Stimulated activated CD4-positive, alpha-beta T cell treated with anti-CD3 and anti-CD28 coated beads, Interleukin-15, amount 100 ng/mL, for 24 hours (primary cell): ENCODE measurements around the gene ACSL6.

Experiments used
- DNase-seq: peaks from one replicate; pipeline ENCODE4 v3.0.0-alpha.2; 2020

Gene ACSL6

DNA sequence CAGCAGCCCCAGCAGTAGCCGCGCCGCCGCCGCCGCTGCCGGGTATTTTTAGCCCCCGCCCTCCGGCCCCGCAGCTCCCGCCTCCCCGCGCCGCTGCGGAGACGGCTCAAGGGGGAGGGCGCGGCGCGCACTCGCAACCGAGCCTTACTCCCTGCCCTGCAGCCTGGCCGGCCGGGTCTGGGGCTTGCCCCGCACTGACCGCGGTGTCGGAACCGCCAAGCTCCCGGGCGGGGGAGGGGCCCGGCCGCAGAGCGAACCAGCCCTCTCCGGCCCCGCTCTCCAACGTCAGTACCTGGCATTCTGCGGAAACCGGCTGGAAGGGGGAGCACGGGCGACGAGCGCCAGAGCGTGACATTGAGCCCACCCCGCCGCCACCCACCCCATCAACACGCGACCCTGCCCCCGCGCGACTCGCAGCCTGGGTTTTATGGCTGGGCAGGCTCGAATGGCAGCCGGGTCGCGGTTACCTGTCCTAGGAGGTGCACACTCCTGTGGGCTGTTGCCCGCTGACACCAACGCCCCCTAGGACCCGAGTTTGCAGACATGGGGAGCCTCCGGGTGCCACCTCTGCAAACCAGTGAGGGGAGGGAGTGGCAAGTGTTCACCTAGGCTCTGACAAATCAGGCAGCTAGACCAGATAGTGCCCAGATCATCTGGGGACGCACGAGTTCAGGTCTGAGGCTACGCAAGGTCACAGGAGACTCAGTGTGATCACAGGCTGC lies at the start of gene ACSL6:
ACSL6 (minus strand) TSS at position 37 of the 722 bp plus-strand sequence. CDS start 105 bp downstream, outside the sequence.
- peak; percentile 47 for DNase-seq

DNA sequence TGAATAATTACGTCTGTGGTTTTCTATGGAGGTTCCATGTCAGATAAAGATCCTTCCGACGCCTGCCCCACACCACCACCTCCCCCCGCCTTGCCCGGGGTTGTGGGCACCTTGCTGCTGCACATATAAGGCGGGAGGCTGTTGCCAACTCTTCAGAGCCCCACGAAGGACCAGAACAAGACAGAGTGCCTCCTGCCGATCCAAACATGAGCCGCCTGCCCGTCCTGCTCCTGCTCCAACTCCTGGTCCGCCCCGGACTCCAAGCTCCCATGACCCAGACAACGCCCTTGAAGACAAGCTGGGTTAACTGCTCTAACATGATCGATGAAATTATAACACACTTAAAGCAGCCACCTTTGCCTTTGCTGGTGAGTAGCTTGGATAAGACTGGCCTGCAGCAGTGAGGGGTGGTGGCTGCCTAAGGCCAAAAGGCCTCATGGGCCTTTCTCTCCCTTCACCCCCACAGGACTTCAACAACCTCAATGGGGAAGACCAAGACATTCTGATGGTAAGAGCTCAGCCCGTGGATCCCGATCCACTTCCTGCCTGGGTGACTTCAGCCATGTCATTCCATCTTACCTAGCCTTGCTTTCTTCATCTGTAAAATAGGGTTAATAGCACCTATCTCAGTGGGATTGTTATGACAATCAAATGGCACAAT lies 49.2 kb upstream of the ACSL6 start, which contains the start of gene IL3:
IL3 (plus strand) TSS at position 155 of the 661 bp plus-strand sequence; CDS start at position 207, 52 bp downstream.
- DNase-seq = no peak

DNA sequence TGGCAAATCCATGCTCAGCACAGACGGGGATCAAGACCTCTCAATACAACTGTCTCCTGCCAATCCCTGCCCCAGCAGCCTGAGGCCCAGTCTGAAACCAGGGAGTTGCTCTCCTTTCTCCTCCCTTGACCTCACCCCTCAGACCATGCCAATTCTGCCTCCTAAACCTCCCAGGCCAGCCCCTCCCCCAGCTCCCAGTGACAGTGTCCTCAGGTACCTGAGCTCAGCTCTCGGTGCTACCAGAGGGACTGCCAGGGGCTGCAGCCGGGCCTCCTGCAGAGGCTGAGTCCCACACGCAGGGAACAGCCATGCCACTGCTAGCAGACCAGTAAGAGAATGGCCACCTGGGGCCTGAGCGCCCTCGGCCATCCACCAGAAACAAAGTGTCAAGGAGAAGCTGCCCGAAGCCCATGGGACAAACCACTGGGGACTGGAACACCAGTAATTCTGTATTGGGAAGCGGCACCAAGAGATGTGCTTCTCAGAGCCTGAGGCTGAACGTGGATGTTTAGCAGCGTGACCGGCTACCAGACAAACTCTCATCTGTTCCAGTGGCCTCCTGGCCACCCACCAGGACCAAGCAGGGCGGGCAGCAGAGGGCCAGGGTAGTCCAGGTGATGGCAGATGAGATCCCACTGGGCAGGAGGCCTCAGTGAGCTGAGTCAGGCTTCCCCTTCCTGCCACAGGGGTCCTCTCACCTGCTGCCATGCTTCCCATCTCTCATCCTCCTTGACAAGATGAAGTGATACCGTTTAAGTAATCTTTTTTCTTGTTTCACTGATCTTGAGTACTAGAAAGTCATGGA lies 48.4 kb upstream of the ACSL6 start:
- DNase-seq = no peak

DNA sequence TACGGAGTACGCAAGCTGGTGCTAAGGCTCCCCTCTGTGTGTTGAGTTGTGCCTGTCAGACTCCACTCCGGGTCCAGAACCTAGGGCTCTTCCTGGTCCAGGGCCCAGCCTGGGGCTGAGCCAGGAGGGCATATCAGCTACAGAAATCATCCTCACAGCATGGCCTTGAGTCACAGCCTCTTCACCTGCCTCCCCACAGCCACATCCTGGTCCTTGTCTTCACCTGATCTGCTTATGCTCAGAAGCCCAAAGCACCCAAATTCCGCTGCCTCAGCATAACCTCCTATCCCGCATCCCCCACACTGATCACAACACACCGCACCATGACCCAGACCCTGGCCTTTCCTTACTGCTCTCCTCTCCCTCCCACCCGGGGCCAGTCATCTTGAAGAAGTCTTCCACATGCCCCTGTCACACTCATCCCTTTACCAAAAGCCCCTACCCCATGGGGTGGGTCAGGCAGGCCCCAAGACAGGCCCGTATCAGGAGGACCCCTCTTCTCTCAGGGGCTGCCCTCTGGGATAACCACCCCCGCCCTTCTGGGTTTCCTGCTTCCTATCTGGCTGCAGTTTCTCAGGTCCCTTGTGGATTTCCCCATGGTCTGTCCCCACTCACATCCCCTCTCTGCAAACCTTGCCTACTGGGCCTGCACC lies 47.7 kb upstream of the ACSL6 start:
- no peak for DNase-seq

- no peak for DNase-seq
These were observed 47.2 kb upstream of the ACSL6 start for GRCh38 chr5:132058646-132059042.

DNA sequence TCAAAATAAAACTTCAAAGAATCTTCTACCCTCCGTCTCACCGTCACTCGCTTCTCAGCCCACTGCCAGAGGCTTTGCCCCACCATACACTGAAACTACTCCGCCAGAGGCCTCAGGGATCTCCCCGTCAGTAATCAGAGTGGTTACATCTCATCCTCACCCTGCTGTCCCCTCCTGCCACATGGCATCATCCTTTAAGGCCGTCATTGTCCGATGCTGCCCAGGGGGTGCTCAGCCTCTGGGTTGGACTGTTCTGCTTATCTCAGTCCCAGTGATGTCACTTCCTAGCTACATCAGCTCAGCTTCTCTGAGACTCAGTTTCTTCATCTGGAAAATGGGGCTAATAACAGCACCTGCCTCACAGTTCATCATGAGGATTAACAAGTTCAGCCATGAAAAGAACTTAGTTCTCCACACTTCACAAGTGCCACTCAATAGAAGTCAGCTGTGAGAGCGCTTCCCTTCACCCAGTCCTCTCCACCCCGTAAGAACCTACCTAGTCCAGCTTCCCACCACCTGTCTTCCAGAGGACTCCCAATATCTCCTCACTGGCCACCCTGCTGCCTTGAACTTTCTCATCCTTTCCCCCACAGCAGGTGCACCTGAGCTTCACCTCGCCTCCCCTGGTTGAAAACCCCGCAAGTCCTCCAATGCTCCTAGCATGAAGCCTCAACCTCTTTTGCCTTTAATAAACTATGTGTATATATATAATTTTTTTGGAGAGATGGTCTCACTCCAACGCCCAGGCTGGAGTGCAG lies 46.2 kb upstream of the ACSL6 start:
- DNase-seq = no peak

GRCh38 chr5:132056610-132057497 lies 45.4 kb upstream of the ACSL6 start:
- no peak for DNase-seq

- no peak for DNase-seq
These were observed 44.6 kb upstream of the ACSL6 start for GRCh38 chr5:132055808-132056609.

DNA sequence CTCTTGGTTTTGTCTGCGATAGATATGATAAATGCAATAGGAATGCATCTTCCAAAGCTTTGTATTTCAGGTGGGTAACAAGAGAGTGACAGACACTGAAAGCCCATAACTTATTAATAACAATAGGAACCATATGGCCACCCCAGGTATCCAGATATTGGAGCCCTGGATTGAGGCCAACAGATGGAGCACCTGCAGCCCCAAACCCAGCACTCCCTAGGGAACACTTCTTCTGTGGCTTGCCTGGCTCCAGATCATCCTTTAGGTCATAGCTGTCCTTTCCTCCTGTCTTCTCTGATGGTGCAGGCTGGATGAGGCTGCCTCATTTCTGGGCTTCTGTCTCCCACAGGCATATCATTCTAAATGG lies 44.0 kb upstream of the ACSL6 start:
- no peak for DNase-seq

DNA sequence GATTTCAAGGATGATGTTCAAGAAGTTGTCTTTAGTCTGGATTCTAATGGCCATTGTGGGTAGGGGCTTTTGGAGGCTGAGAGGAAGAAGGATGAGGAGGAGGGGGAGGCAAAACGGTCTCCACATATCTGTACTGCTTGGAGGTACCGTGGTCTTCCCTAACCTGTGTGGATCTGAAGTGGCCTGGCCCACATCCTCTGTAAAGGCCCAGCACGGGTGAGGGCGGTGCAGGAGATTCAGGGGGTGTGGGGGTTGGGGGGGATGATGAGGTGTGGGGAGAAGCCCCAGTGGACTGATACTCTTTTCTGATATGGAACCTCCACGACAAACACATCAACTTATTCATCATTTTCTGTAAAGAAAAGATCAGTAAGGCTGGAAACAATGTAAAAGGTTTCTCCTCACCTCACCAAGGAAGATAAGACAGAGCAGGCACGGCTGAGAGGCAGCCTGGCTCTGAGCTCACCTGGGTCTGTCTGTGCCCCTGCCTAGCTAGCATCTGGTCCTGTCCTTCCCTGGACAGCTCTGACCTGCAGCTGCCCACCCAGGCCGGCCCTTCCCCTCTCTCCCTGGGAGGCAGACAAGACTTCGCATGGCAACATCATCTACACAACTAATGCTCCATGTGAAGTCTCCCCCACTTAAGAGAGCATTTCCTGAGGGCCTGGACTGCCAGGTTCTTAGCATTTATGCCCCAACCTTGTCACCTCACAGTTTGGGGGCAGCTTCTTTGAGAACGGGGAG lies 43.4 kb upstream of the ACSL6 start:
- no peak for DNase-seq

DNA sequence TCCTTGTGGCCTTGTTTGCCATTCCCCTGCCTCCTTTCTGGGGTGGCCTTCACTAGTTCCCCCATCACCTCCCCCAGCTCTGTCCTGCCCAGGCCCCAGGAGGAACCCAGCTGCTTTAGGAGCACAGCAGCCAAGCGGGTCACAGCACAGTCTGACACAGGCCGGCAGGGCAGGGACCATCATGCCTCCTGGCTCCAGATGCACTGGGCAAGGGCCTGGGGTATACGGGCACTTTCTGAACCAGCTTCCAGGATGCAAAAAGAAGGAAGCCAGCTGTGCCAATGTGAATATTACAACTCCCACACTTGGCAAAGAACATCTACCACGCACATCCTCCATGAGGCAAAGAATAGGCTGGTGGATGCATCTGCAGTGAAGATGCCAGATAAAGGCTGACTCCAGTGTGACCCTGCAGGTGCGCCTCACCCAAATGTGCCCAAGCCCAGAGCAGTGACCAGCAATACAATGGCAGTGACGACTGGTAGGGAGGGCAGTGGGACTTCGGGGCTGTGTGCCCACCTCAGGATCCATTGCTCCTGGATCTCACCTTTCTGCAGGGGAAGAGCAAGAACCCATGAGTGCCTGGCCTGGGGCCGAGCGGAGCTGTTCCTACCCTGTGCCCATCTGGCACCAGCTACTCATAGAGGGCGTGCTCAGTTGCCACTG lies 42.7 kb upstream of the ACSL6 start:
- no peak for DNase-seq

DNA sequence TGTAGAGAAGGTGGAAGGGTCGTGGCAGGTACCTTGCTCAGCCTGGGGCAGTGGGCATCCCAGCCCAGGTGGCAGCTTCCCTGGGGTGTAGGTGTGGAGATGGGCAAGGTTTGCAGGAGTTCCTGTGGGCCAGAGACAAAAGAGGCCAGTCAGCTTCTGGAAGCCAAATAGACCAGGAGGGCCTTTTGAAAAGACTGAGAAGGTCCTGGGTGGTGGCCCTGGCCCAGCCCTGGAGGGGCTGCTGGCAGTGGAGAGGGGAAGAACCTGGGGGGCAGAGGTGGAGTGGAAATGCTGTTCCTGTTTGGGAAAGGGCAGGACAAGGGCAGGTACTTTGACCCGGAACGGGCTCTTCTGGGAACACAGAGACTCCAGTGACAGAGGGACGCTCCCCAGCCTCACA lies 42.0 kb upstream of the ACSL6 start:
- DNase-seq = no peak

DNA sequence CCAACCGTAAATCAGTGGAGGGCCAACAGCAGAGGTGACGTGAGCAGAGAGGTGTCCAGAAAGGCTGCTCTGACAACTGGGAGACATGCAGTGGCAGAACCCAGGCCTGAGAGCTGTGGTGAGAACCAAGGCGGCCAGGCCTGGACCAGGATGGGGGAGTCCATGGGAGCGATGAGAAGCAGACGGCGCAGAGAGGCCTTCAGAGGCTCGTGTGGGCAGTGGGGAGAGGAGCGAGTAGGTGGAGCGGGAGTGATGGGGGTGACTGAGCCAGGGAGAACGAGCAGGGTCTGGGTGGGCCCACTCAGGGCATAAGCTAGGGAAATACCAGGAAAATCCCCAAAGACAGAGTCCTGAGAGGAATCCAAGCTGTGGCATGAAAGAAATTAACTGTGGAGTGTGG lies 41.1 kb upstream of the ACSL6 start:
- DNase-seq = no peak

DNA sequence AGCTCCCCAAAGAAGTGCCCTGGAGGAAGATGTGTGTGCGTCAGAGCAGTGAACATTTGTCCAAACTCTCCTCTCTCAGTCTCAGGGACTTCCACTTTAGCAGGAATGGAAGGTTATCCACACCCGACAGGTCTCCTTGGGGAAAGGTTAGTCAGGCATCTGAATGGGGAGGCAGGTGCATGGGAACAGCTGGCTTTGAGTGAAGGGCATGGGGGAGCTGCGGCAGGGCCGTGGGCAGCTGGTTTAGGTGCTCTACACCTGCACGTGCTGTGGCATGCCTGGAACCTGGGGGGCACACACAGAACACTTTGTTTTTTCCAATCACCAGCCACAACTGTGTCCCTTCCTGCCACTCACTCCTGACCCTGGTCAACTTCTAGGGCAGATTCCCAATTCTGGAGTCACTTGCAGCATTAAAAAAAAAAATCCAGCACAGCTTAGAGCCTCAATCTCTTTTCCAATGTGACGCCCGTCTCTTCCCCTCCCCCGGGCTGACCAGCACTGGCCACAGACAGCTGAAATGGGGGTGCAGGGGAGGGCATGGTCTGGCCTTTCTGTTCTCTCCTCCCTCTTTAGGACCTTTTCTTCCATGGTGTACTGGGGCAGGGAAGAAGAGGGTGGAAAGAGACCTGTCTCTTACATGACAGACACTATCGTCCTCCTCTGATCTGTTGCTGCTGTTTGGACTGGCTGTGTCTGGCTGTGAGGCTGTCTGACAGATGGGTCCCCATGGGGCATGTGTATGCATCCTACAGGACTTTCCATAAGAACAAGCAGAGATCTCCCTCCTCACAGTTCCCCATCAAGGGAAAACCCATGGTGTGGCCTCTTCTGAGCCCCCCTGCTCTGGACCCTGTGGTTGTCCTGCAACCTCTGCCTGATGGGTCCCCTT lies 39.4 kb upstream of the ACSL6 start:
- DNase-seq = no peak

- DNase-seq = no peak
These were observed 38.7 kb upstream of the ACSL6 start for GRCh38 chr5:132050136-132050535.

DNA sequence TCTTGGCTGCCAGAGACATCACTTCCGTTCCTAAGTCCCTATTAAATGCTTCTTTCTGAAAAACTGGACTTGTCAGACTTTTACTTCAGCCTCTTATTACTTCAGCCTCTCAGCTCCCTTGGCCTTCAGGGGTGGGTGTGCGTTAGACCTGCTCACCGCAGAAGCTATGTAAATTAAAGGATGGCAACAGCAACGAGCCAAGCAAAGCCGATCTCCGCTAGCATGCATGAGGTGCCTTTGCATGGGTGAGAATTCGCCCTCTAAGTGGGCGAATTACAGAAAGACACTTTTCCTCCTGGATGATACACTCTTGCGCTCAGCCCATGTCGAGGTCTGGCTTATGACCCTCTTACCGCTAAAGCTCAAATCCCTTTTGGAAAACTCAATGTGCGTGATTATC lies 38.1 kb upstream of the ACSL6 start:
- no peak for DNase-seq

- DNase-seq = no peak
These were observed 37.6 kb upstream of the ACSL6 start for GRCh38 chr5:132049093-132049492.

DNA sequence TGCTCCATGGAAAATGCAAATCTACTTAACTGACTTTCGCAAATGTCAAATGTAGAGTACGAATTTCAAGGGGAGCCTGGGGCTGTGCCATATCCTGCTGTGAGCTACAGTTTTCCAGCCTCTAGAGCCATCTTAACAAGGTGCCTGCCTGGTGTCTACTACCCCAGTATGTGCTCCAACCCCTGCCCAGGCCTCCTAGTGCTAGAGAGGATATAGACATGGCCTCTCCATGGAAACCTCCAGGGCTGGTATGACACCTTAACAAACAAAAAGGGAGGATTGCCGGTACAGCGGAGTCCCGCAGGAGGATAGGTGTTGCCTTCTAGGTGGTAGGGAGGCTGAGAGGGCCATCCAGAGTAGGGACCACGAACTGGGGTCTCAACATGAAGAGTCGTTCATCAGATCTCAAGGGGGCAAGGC lies 35.4 kb upstream of the ACSL6 start:
- DNase-seq = no peak
